HG03521 (cell line): ENCODE results near the gene VIT.

Experiments
- ATAC-seq: cut with Tn5 transposase; IDR thresholded peaks from one replicate; pipeline ENCODE4 v1.9.1; 2021; ENCODE audit warnings: mild to moderate bottlenecking, moderate library complexity; ENCODE audit not compliant: unreplicated experiment

VIT gene

GRCh38 chr2:36696533-36696932, at the start of gene VIT:
TSS of gene VIT (plus strand) at chr2:36696707. CDS start at chr2:36716371, 19,664 bp downstream.
- no peak for ATAC-seq

GRCh38 chr2:36650031-36650829, 46.3 kb upstream of the VIT start:
- ATAC-seq, result peak; percentile 58

- no peak for ATAC-seq
These were observed 43.4 kb upstream of the VIT start for GRCh38 chr2:36653155-36653554.

- ATAC-seq, result no peak
These were observed 42.4 kb upstream of the VIT start for GRCh38 chr2:36653967-36654694.

GRCh38 chr2:36655453-36655852, 41.1 kb upstream of the VIT start:
- ATAC-seq, result no peak

- no peak for ATAC-seq
These were observed 38.8 kb upstream of the VIT start for GRCh38 chr2:36657703-36658102.

- ATAC-seq, result no peak
These were observed 38.2 kb upstream of the VIT start for GRCh38 chr2:36658277-36658748.

- ATAC-seq, result no peak
These were observed 37.3 kb upstream of the VIT start for GRCh38 chr2:36659218-36659617.

GRCh38 chr2:36659872-36660312, 36.6 kb upstream of the VIT start:
- peak; percentile 56 for ATAC-seq

GRCh38 chr2:36662638-36663037, 33.9 kb upstream of the VIT start:
- no peak for ATAC-seq

- no peak for ATAC-seq
These were observed 33.2 kb upstream of the VIT start for GRCh38 chr2:36663295-36663694.

GRCh38 chr2:36663851-36664695, 32.4 kb upstream of the VIT start:
- ATAC-seq, result no peak

- no peak for ATAC-seq
These were observed 31.8 kb upstream of the VIT start for GRCh38 chr2:36664696-36665076.

GRCh38 chr2:36667931-36668330, 28.6 kb upstream of the VIT start:
- no peak for ATAC-seq

GRCh38 chr2:36670881-36671595, 25.5 kb upstream of the VIT start:
- ATAC-seq, result no peak

GRCh38 chr2:36671731-36672130, 24.8 kb upstream of the VIT start:
- ATAC-seq, result no peak

GRCh38 chr2:36672199-36672598, 24.3 kb upstream of the VIT start:
- no peak for ATAC-seq

- ATAC-seq, result no peak
These were observed 20.8 kb upstream of the VIT start for GRCh38 chr2:36675579-36676282.

- ATAC-seq, result no peak
These were observed 20.1 kb upstream of the VIT start for GRCh38 chr2:36676364-36676763.

- ATAC-seq, result no peak
These were observed 19.1 kb upstream of the VIT start for GRCh38 chr2:36677386-36677785.
